DOHH2 (cell line): ENCODE measurements around the gene RUNX1.

ENCODE experiments used
- CTCF ChIP-seq: fragments of 200-600 bp; sonication (generic); IDR thresholded peaks from one replicate; pipeline ENCODE4 v1.5.1; 2014; ENCODE audit warnings: antibody characterized with exemption, mild to moderate bottlenecking, low read depth, low read length; ENCODE audit not compliant: poor library complexity, severe bottlenecking
- EZH2phosphoT487 ChIP-seq: fragments of 200-600 bp; sonication (generic); IDR thresholded peaks from 2 replicates; pipeline ENCODE4 v1.6.1; 2017; ENCODE audit warnings: borderline replicate concordance, mild to moderate bottlenecking, antibody characterized with exemption, low read length, moderate library complexity, mixed read lengths

DNA sequence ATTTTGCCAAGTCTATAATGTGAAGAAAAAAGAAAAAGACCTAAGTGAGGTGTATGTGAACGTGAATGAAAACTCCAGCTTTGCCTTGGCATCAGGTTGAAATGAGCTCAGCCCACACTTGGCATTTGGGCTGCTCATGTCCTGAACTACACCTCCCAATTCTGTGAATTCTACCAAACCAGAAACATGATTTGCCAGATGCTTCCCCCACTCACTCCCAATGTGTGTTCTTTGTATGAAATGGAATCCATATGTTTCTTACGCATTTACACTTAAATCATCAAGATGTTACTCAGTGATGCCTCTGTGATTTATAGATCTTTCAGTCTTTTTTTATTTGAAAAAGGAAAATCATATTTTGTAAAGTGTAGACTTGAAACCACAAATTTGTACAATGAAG, 32.8 kb upstream of the RUNX1 start:
- TF ChIP-seq EZH2phosphoT487 (no peak), CTCF (no peak)
